GM19035 (cell line): ENCODE results near the gene MPI.
"Not testable (repeated sequence)": the region's sequence is repeated elsewhere in the genome, so short reads cannot be mapped to it uniquely, and the experiment has no call there.

ENCODE experiments used
- ATAC-seq: cut with Tn5 transposase; IDR thresholded peaks from one replicate; pipeline ENCODE4 v1.9.1; 2021; ENCODE audit not compliant: unreplicated experiment

The MPI gene

GRCh38 chr15:74928771-74929198 lies 38.9 kb downstream of the MPI start:
- ATAC-seq = no peak

GRCh38 chr15:74933573-74933972 lies 43.7 kb downstream of the MPI start:
- ATAC-seq = no peak

- ATAC-seq = not testable (repeated sequence)
These were observed 45.4 kb downstream of the MPI start for GRCh38 chr15:74935193-74935592.

- no peak for ATAC-seq
These were observed 47.4 kb downstream of the MPI start for GRCh38 chr15:74937272-74937589.

- ATAC-seq = peak; percentile 92
These were observed 47.9 kb downstream of the MPI start, which contains the start of gene COX5A for GRCh38 chr15:74937590-74938371. TSS of gene COX5A (minus strand) at chr15:74938073. CDS start at chr15:74938014, 59 bp downstream.

GRCh38 chr15:74950078-74950908 lies 60.5 kb downstream of the MPI start:
- ATAC-seq = no peak

GRCh38 chr15:74951006-74951405 lies 61.2 kb downstream of the MPI start:
- no peak for ATAC-seq
